GM19238 (cell line): ENCODE measurements around the gene IRF7.

ENCODE experiments used
- DNase-seq: peaks from one replicate; pipeline ENCODE4 v3.0.0; 2011; ENCODE audit warnings: low spot score; ENCODE audit not compliant: insufficient read length

The IRF7 gene

GRCh38 chr11:565921-566509 is 49.7 kb downstream of the IRF7 start:
- DNase-seq, result no peak

DNA sequence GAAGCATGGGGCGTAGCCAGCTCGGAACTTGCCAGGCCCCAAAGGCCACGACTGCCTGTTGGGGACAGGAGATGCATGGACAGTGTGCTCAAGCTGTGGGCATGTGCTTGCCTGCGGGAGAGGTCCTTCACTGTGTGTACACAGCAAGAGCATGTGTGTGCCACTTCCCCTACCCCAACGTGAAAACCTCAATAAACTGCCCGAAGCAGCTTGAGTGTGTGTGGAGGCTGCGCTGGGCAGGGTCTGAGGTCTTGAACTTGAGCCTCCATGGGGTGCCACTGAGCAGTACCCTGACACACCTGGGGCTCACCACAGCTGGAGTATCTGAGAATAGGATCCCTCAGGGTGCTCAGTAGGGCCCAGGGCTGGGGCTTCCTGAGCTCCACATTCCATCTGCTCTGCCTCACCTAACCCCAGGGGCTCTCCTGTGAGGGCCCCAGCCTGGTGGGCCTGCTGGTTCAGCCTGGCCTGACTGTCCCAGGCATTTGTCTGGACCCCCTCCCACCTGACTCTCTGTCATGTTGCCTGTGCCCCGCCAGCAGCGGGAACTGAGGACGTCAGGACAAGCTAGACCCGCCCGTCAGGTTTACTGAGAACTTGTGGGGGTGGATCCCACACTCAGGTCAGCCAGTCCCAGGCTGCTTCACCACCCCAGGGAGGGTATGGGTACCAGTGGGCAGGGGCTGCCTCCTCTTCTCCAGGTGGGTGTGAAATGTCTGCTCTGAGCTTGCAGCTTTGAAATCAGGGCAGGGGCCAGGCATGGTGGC is 51.8 kb downstream of the IRF7 start:
- no peak for DNase-seq

- no peak for DNase-seq
Observed at GRCh38 chr11:563066-563811, 52.5 kb downstream of the IRF7 start.
